GM18511 (cell line): Measurements from ENCODE around the gene OR51S1.
"Not testable (repeated sequence)": the region's sequence is repeated elsewhere in the genome, so short reads cannot be mapped to it uniquely, and the experiment has no call there.

Experiments used
- ATAC-seq: cut with Tn5 transposase; IDR thresholded peaks from one replicate; pipeline ENCODE4 v1.9.1; 2021; ENCODE audit warnings: mild to moderate bottlenecking, moderate library complexity; ENCODE audit not compliant: unreplicated experiment

OR51S1 gene

DNA sequence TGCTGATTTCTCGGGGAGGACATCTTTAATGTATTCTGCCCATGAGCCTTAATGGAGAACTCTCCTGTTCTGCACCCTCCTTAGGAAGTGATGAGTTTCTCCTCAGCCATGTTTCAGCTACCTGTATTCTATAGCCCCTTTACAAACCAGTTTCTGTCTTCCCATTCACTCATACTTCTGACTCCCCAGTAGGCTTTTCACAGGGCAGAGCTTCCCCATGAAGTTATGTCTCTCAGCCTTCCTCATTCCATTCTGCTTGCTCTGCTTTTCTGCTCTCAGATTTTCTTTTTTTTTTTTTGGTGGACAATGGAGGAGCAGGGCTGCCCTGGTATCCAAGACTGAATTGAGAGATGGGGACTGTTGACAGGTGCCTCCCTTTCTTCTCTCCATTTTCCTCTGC is 40.5 kb downstream of the OR51S1 start:
- ATAC-seq, result no peak

DNA sequence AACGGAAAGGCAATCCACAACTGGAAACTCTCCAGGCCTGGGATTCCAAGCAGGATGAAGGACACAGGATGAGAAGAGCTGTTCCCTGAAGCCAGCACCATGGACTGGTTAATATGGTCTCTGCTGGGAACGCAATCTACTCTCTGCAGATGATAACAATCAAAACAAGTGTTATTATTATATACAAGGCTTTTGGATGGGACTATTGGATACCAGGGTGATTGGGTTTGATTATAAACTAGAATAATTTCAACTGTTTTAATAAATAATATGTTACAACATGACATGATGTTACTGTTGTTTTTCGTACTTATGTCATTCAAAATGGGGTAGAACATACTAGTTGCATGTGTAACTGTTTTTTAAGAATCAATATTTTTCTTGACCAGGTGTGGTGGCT is 44.7 kb downstream of the OR51S1 start, which contains the start of gene OR52R1:
TSS of gene OR52R1 (minus strand) at position 101 of the 400 bp plus-strand sequence. CDS start at position 101, 0 bp downstream.
- no peak for ATAC-seq

DNA sequence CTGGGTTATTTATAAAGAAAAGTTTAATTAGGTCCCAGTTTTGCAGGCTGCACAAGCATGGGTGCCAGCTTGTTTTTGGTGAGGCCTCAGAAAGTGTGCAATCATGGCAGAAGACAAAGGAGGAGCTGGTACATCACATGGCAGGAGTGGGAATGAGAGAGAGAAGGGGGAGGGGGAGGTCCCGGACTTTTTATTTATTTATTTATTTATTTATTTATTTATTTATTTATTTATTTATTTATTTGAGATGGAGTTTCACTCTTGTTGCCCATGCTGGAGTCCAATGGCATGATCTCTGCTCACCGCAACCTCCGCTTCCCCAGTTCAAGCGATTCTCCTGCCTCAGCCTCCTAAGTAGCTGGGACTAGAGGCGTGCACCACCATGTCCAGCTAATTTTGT is 47.7 kb downstream of the OR51S1 start:
- ATAC-seq, result not testable (repeated sequence)

DNA sequence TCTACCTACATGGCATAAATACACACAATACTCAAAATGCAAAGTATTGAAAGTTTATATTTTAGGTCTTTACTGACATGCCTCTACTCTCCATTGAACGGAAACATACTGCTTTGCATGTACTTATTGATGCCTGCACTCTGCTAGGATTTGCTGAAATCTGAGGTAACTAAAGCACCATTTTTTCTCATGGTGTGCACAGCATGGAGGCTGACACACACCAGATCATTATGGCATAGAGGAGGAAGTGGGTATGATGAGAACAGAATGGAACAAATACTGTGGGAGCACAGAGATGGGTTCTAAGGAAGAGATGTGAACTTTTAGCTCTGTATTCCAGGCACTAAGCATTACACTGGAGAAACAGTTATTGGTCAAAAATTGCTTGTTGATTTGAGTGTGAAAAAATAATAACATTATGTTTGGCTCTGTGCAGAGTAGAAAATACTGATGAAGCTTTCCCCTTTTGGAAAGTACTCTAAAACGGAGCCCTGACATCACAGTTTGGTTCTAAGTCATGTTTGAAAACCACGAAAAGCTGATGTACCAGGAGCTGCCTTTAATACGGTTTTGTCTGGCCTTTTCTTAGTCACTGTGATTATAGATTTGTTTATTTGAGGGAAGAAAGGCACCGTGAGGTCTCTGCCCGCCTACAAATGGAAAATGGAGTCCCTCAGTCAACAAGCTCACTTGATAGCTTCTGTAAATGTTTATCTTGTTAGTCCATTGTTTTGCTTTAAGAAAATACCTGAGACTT is 50.4 kb downstream of the OR51S1 start:
- ATAC-seq, result no peak
